NCI-H2081 treated with DMSO at 0.1 percent for 48 hours (cell line): ENCODE results near the gene CEP63.
"Not testable (repeated sequence)": the region's sequence is repeated elsewhere in the genome, so short reads cannot be mapped to it uniquely, and the experiment has no call there.

Experiments used
- DNase-seq: peaks from one replicate; lab custom pipeline; 2025; lab: John Stamatoyannopoulos, UW

The CEP63 gene

DNA sequence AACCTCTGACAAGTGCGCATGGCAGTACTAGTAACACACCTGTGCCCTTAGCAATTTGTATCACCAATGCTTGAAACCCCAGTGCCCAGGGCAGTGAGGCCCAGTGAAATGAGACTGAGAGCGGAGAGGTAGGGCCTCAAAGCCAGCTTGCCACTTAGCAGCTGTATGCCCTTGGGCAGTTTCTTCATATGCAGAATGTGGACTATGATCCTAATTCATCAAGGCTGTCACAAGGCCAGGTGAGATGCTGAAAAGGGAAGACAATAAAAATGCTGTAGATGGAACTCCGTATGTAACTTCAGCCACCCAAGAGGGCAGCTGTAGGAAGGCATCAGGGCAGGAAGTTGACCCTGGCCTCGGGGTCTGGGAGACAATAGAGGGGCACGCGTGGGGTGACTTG lies 90.6 kb downstream of the CEP63 start:
- DNase-seq = no peak

DNA sequence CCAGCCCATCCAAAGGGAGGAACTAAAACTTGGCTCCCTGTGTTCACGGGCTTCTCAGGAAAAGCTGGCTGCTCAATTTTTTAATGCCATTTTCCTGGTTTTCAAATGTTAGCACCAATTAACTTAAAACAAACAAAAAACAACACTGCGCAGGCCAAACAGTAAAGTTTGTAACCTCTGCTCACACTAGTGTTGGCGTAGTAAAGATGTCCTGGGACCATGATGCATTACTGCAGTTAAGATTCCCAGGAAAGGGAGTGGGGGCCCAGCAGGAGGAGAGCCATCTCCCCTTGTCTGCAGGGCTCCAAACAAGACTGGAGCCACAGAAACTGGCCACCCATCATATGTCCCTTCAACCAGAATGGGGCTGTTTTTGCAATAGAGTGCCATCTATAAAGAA lies 91.0 kb downstream of the CEP63 start:
- DNase-seq = no peak

DNA sequence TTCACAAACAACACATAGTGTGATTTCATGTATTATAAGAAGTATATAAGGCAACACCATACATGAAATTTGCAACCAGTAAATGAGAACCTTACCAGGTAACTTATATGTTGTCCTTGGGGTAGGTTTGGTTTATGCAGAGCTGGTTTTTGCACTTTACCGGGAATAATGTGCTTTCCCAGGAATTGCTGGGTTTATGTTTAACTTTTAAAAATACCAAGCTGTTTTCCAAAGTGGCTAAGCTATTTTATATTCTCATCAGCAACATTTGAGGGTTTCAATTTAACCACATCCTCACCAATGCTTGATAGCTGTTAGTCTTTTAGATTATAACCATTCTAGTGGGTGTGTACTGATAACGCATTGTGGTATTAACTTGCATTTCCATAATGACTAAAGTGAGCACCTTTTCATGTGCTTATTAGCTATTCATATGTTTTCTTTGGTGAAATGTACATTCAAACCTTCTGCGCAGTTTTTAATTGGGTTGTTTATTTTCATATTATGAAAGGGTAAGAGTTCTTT lies 93.3 kb downstream of the CEP63 start:
- no peak for DNase-seq

DNA sequence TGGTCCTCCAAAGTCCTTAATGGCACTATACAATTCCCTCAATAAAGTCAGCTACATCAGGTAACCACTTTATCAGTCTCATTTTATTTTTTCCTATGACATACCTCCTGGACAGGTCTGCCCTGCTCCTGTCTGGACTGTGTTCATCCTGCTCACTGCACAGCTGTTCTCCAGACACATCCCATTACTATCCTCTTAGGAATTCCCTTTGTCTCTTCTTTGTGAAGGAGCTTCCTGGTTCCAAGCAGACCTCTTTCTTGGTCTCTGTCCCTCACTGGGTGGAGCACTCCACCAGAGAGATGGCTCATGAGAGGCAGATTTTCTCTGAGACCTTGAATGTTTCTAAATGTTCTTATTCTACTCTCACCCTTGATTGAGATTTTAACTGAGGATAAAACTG lies 104.9 kb downstream of the CEP63 start:
- DNase-seq = no peak

DNA sequence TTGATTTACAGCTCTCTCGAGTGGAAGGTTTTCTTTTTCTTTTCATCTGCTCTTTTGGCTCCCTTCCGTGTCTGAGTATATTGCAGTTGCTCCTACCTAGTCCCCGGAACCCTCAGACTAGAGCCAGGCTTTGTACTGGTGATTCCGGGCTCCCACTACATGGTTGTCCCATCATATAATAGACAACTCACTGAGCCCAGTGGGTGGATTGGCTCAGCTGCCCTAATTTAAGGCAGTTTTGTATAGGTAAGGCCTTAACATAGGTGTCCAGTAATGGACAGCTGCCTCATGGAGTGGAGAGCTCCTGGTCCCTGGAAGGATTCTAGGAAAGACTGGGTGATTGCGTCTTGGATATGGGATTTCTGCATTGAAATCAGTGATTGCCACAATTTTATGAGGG lies 106.9 kb downstream of the CEP63 start:
- DNase-seq = no peak

DNA sequence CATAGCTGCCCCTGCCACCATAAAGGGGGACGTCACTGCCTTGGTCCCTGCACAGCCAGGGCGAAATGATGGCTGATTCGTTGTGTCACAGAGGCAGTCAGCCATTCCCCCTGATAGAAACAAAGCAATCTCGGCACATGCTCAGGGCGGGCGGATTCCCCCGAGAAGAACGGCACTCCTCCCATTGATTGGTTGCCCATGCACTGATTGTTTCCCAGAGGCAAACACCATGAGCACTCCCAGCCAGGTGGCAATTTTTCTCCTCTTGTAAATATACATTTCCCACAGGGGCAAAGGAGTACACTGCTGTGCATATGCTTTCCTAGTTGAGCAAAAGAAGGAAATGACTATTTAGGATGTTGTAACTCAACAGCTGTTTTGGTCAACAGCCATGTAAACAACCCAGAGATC lies 108.5 kb downstream of the CEP63 start:
- DNase-seq = peak; percentile 60

DNA sequence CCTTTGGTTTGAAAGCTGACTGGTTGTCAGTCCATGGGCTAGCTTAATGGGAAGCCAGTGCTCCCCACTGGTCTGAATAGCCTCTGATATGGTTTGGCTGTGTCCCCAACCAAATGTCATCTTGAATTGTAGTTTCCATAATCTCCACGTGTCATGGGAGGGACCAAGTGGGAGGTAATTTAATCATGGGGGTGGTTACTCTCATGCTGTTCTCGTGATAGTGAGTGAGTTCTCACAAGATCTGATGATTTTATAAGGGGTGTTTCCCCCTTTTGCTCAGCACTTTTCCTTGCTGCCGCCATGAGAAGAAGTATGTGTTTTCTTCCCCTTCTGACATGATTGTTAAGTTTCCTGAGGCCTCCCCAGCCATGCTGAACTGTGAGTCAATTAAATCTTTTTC lies 109.1 kb downstream of the CEP63 start:
- not testable (repeated sequence) for DNase-seq

DNA sequence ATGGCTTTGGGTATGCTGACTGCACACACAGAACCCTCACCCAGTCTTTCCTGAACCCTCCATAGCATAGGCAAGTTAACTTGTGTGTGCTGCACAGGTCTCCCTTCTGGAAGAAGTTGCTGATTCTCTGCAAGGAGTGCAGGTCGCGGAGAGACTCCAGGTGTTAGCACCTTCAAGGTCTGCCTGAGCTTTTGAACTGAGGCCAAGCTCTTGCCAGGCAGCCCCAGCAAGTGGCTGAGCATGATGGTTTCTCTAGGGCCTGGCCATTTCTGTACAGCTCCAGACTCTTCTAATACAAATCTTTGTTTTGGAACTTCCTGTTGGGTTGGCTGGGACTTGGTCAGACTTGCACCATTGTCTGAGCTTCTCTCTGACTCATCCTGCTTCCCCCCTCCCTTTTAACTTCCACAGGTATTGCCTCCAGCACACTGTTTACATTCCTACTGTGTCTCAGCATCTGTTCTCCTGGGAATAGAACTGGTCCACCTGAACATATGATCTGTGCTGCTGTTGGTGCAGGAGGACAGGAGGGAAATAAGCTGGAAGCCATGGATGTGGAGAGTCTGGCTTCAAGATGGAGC lies 111.6 kb downstream of the CEP63 start:
- no peak for DNase-seq

DNA sequence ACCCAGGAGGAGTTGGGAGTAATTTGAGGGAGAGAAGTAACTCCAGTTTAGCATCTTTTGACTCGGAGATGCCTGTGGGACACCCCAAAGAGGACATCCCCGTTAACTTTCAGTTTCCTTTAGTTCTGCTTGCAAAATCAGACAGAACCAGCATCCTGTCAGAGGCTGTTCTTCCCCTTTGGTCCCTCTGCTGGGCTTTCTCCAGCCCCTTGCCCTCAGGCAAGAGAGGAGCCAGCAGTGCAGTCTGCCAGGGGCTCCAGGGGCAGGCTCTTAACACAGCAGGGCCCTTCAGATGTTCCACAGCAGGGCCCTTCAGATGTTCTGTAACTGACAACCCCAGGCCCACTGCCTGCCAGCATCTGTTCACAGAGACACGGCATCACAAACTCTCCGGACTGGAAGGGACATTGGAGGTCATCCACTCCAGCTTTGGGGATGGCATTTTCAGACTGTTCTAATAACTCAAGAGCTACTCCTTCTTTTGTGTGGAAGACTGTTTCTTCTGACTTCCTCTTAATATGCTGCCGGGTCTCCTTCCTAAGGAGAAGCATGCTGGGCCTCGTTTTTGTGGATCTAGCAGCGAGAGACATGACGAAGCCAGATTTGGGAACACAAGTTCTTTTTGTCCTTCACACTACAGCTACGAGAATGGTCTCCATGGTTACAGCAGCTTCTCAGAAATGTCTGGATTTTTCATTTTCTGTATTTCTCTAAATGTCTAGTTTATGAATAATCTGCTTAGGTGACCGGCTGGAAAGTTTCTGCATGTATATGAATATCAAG lies 113.1 kb downstream of the CEP63 start:
- no peak for DNase-seq

DNA sequence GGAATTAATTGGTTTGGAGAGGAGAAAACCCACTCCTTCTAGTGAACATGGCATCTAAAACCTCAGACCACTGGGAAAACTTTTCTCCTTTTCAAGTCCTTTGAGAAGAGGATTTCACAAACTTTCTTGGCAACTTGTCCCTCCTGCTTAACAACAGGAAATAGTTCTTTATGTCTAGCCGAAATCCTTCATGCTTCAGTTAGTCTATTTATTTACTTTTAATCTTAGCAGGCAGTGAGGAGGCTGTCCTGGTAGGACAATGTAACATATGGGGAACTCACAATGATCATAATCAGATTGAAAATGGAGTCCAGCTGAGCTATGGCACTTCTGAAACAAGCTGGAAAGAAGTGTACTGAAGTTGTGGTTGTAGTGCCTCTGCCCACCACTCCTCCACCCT lies 114.3 kb downstream of the CEP63 start:
- DNase-seq = no peak

DNA sequence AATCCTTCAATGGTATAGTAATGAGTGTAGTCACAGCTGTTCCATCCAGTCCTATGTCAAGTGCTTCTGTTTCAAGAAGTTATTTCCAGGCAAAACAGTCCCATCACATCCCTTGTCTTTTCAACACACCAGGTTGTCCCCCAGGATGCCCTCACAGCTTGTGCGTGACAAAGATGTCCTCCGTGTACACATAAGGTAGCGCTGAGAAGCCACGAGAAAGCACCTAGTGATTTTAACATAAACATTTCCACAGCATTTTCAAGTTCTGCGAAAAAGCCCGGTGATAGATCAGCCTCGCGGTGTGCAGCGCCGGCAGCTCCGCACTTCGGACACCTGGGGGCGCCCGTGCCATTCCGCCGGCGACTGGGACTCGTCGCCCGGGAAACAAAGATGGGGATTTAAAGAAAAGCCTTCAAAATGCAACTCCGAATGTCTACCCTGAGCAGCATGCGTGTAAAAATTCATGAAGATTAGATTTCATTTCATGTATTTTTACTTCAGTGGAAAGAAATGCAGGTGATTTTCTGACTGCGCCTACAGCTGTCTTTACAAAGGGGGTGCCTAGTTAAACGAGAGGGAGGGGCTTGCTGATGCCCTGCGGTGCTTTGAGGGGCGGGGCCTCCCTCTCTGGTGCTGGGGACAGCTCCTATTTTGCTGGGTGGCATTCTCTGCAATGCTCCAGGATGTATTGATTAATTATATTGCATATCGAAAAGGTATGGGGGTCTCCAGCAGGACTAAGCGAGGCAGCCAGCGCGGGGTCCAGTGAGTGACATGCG lies 115.0 kb downstream of the CEP63 start:
- peak; percentile 44 for DNase-seq

DNA sequence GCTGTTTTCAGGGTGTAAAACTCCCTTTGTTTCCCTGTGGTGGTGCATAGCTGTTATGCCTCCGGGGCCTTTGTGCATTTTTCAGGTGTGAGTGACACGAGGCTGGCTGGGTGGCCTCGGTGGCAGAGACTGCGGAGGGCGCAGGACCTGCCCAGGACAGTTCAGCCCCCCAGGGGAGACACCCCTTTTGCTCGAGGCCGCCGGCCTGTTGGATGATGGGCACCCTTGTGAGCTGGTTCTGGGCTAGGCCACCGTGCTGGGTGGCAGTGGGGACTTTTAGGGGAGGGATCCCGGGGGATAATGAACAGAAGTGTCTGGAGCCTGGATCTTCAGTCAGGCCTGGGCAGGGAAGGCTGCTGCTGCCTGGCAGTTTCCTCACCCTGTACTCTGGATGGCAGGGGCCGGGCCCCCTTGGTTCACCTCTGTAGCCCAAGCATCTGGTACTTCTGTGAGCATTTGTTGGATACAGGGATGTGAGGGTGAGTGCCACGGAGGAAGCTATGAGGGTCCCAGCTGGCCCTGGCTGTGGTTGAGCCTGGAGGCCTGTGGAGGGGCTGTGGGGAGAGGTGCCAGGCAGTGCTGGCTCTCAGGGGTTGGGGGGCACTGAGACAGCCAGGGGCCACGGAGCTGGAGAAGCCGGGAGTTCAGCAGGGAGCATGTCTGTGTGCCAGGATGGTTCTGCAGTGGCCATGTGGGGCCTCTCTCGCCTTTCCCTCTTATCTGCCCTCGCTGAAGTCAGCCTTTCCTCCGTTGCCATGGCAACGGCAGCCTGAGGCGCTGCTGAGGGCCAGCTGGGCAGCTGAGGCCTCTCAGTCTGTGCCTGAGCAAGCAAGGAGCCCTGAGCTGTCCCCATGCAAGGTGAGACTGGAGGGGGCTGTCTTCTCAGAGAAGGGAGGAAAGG lies 115.9 kb downstream of the CEP63 start:
- DNase-seq = no peak

DNA sequence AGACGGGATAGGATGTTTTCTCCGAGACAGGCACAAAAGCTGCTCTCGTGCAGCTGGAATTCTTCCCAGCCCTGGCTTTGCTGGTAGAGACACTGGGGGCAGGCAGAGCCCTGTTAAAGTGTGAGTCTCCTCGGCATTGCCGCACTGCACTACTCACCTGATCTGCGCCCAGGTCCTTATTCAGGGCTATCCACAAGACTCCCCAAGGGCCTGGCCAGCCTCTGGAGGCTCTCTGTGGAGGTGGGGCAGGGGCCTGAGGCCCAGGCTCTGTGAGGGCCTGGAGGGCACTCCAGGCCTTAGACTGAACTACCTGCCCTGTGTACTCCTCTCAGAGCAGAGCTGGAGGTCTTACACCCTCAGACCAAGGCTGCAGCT lies 116.6 kb downstream of the CEP63 start:
- DNase-seq = no peak

DNA sequence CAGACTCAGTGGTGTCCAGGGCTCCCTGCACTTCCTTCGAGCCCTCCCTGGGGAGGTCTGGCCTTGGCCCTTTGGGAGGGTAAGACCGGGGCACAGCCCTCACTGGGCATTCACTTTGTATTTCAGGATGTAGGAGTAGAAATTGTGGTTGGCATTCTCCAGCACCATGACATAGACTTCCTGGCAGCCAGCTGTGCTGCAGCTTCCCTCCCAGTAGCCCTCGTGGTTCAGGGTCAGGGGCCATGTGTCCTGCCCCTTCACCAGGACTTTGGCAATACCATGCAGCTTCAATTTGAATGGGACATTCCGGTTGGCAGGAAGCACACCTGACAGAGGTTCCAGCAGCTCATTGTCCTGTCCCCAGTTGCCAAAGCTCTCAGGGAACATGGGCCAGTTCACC lies 117.6 kb downstream of the CEP63 start:
- DNase-seq = no peak

DNA sequence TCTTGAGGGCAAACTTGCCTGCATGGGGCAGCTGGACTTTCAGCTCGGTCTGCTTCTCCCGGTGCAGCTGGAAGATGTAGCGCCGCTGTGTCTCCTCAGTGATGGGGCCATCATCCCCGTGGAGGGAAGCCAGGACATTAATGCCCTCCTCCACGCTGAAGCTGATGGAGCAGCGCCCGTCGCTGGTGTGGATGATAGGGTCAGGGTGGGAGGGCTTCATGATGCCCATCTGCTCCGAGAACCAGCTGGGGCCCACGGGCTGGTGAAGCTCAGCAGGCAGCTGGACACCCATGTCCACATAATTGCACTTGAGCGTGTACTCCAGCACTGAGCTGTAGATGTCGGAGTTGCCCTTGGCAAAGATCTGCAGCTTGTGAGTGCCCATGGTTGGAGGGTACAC lies 118.1 kb downstream of the CEP63 start:
- DNase-seq = no peak

DNA sequence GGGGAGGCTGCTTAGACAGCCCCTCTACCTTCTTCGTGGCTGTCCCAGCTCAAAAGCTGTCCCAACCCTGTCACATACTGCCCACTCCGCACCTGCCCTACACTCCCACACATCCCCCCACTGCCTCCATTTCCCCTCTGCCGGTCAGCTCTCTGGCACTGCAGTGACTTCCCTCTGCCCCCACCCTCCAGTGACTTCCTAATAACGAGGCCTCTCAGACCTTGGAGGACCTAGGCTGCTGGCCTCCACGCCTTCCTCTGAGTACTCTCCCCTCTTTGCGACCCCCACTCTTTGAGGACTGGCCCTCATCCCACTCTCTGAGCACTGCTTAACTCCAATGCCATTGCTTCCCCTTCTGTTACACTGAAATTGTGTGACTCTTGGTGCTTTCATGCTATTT lies 119.7 kb downstream of the CEP63 start:
- no peak for DNase-seq

DNA sequence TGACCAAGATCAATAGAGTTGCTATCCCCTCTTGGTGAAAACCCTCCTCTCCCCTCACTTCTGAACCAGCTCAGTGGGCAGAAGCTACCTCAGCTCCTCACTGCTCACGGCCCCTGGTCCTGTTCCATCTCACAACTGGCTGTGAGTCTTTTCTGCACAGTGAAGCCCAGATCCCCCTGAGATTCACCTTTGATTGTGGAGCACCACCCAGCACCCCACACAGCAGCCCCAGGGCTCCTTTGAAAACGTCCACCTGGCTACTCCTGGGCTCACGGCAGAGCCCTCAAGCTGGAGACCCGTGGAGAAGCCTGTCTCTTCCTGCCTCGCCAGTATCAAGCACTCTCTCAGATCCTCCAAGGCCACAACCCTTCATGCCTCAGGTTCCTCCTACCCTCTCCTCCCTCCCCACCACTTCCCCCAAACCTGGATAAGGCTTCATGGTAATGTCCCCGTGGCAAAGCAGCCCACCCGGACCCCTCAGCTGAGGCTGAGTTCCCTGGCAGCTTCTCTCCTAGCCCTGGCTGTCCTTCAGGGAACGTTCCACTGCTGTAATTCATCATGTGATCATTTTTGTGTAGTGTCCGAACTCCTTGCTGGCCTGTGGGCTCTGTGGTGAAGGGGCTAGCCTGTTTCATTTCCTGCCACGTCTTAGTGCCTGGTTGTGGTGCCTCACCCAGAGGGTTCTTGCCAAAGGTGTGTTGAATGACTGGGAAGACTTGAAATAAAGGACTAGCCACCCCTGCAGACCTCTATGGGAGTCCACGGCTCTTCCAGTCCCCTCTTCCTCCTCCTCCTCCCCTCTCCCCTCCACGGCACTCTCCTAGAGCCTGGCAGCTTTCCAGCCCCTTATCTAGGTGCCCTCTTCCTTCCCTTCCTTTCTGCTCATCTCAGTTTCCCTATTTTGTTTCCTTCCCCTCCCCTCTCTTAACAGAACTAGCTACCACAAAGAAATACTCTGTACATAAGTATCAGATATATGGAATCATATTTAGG lies 120.5 kb downstream of the CEP63 start:
- DNase-seq = no peak

DNA sequence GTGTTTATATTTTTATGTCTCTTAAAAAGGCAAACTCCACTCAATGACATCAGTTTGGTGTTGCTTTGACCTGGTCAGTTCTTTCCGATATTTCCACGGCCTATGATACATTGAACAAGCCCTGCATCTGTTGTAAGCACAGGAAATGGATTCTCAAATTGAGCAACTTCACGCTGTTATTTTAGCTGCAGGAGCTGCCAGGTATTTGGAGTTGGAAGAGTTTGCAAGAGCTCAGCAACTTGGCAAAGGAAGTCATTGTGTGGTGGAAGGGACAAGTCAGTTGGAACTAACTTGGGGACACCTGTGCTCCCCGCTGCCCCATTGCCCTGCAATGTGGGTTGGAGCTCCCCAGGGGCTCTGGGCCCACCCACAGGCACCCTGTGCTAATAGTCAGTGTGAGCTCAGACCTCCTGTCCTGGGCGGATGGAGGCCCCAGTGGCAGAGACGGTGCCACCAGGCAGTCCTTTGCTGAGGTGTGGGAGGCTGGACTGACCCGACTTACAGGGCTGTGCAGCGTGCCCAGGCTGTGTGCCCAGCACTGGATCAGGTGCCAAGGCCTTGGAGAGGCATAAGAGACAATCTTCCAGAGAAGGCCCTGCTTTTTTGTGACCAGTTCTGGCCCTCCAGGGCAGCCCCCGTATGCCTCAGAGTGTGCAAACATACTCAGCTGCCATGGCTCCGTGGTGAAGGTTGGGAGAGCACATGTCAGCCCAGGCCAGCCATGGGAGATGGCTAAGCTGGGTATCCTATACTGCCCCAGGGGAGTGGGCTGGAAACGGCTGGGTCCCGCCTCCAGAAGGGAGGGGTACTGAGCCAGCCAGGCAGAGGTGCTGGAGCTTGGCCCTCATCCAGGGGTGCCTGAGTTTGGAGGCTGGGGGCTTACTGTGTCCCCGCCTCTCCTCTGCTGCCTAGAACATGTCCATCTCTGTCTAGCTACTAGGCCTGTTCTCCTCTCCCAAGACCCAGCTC lies 121.5 kb downstream of the CEP63 start:
- DNase-seq = no peak

DNA sequence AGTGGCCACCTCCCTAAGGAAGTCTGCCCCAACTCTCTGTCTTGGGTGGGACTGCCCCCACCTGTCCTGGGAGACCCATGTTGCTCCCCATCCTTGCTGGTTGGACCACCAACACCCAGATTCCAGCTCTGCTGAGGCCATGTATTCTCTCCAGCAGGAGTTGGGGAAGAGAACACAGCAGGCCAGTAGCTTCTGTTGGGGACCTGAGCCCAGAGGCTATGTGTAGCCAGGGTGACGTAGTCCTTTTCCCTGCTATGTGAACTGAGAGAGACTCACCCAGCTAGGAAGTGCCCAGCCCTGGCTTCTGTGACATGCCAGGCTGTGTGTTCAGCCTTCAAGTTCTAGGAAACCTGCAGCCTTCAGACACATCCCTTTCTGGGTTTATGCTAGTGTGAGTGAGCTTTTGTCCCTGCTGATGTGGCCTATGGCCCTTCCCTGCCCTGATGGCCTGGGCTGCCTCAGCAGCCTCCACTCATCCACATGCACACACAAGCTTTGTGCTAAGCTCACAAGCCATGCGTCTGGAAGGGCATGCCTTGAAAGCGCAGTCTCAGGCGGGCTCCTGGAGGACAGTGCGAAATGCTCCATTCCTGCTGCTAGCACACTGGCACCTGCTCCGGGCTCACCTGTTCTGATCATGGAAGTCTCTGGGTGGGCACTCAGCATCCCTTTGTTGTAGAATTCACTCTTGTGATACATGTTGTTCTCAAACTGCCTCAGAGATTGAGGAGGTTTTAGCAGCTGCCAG lies 122.3 kb downstream of the CEP63 start:
- DNase-seq = no peak
